GM21447 (cell line): ENCODE data around the gene ADAMTS20.
"Not testable (repeated sequence)": the region's sequence is repeated elsewhere in the genome, so short reads cannot be mapped to it uniquely, and the experiment has no call there.

Source experiments
- ATAC-seq: cut with Tn5 transposase; IDR thresholded peaks from one replicate; pipeline ENCODE4 v1.9.1; 2021; ENCODE audit not compliant: unreplicated experiment

Gene ADAMTS20

DNA sequence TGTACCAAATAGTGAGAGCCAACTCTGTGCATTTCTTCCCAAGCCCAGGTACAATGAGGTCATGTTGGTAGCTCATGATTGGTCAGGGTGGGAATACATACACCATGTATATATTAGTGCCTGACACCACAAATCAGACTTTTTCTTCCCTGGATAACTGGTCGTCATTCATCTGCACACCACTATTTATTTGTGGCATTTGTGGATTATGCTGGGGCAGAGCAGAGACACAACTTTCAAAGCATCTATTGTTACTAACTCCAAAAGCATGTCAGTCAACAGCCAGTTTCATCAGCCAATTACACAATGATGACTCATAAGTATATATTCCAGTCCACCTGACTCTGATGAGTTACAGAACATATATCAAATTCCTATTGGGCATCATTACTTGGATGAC is 181.7 kb downstream of the ADAMTS20 start:
- ATAC-seq: no peak

DNA sequence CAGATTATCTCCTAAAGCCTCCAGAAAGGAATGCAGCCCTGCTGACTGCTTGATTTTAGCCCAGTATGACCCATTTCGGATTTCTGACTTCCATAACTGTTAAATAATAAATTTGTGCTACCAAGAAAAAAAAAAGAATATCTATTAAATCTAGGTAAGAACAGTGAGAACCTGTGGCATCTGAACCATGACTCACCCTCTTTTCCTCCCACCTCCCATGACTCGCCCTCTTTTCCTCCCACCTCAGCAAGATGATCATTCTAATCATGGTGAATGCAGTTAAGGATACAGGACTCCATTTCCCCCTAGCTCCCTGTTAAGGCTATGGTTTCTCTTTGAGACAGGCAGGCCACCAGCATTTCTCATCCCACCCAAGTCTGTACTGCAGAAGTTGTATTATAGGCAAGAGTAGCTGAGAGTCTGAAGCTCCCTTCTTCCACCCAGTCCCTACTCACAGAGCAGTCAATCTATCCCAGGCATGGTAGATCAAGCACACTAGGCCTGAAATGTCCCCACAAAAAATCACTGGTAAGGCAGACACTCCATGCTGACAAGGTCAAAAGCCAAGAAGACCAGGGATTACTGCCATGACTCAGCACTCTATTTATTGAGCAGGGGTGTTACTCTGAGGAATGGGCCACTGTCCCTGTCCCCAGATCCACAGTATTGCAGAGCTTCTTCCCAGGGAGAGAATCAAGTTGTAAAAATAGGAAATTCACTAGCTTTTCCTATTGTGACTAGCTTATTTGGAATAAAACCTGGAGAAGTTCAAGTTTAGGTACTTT is 188.9 kb downstream of the ADAMTS20 start:
- ATAC-seq: no peak

DNA sequence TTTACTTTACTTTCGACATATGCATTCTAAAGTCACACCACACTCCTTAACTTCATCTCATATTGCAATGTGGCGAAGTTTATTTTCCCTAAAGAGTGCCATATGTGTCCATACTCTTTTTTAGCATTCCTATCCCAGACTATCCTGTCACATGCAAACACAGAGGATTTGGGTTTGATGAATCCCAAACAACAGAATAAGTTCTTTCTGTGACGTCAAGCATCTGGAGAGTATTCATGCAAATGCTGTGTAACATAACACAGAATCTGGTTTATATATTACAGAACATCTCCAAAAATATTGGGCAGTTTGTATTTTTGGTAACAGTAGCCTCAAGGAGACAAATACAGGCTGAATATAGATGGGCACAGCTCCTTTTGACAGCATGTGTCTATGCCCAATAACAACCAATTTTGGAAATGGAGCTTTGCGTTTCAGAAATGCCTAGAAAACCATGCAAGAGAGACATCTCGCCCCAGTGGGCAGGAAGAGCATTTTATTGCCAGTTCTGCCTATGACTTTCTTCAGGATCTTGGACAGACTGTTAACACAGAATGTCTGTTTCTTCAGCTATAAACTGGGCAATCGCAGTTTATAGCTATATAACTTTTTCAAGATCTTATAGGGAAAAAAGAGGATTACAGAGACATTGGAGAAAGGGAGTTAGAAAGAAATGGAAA is 190.8 kb downstream of the ADAMTS20 start:
- no peak for ATAC-seq

DNA sequence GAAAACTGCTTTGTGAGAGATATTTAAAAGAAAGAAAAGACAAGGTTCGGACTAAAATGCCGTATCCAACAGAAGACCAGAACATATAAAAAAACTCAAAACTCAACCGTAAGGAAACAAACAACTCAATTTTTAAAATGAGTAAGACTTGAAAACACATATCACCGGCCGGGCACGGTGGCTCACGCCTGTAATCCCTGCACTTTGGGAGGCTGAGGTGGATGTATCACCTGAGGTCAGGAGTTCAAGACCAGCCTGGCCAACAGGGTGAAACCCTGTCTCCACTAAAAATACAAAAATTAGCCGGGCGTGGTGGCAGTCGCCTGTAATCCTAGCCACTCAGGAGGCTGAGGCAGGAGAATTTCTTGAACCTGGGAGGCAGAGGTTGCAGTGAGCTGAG is 192.0 kb downstream of the ADAMTS20 start:
- not testable (repeated sequence) for ATAC-seq

DNA sequence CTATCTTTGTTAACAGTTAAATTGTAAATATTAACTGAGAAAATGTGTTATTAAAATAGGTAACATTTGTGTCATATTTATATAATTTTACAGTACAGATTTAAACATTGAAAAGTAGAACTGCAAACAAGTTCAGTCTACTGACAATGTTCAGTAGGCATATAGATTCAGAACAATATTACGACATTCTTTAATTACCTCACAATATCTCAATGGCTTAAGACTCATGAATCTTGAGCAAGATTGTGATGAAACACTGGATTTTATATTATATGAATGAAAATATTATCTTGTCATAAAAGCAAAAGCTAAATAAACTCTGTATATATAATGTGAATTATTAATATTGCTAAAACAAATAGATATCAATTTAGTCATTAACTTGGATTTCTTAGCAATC is 194.9 kb downstream of the ADAMTS20 start:
- ATAC-seq: no peak

DNA sequence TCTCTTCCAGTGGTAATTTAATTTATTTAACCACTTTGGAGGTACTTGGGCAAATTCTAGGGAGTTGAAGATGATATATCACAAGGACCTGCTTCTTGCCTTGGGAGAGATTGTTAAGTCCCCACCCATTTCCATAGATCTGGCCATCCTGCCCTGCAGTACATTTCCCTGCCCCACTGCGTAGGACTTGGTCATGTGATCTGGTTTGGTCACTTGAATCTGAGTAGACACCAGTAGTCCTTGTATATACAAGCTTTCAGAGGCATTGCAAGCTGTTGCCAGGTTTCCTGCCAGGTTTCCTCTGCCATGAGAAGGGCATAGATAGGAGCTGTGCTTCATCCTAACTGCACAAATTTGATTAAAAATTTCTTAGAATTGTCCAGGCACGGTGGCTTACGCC is 200.0 kb downstream of the ADAMTS20 start:
- no peak for ATAC-seq

DNA sequence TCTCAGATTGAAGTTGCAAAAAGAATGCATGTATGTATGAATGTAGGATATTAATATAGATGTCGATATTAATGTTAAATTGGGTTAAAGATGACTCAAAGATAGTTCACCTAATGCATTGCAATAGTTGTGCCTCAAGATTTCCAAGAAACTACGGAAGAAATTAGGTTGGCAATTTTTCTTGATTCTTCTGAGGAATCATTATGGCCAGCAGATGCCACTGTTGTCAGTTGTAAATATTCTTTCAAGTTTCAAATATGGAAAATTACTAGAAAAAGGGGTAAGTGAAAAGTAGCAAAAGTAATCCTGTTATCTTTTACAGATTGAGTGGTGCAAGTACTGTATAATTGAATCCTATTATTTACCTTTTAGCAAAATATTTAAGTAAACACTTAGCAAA is 202.1 kb downstream of the ADAMTS20 start:
- ATAC-seq: no peak

DNA sequence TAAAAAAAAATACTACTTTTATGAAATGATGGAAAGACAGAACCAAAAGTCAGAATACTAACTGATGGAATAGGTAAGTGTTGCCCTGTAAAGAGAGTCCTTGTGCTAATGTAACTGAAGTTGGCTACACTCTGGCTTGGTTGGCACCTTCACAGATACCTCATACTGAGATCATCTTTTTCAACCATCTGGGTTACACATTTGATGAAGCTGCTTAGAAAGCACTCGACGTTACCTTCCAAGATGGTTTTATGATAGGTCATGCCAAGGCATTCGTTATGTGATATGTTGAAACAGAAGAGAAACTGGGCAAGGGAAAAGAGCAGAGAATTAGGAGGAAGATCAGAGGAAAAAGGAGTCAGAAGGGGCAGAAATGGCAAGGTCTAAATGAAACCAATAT is 203.8 kb downstream of the ADAMTS20 start:
- ATAC-seq: no peak

DNA sequence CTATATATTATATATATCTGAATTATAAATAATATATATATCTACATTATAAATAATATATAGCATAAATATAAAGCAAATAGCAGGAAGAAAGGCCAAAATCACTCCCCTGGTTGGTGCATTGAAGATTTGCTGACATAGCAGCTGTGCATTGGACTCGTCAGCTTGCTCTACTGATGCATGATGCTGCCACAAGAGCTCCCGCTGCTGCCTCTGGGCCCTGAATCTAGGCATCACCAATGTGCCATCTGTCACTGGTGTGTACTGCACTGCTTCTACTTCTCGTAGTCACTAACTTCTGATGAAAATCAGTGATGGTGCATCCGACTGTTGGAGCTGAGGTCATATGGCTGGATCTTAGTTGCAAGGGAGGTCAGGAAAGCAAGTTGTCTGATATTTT is 205.0 kb downstream of the ADAMTS20 start:
- ATAC-seq: no peak

DNA sequence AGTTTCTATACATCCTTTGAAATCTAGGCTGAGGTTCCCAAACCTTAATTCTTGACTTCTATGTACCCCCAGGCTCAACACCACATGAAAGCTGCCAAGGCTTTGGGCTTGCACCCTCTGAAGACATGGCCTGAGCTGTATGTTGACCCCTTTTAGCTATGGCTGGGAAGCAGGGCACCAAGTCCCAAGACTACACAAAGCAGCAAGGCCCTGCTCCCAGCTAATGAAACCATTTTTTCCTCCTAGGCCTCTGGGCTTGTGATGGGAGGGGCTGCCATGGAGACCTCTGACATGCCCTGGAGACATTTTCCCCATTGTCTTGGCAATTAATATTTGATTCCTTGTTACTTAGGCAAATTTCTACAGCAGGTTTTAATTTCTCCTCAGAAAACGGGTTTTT is 207.0 kb downstream of the ADAMTS20 start:
- no peak for ATAC-seq

DNA sequence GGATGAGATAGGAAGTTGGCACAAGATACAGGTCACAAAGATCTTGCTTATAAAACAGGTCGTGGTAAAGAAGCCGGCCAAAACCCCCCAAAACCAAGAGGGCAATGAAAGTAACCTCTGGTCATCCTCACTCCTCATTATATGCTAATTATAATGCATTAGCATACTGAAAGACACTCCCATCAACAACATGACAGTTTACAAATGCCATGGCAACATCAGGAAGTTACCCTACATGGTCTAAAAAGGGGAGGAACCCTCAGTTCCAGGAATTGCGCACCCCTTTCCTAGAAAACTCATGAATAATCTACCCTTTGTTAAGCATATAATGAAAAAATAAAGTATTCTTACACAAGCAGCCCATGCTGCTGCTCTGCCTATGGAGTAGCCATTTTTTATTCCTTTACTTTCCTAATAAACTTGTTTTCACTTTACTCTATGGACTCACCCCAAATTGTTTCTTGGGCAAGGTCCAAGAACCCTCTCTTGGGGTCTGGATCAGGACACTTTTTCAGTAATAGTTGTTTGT is 210.2 kb downstream of the ADAMTS20 start:
- not testable (repeated sequence) for ATAC-seq

DNA sequence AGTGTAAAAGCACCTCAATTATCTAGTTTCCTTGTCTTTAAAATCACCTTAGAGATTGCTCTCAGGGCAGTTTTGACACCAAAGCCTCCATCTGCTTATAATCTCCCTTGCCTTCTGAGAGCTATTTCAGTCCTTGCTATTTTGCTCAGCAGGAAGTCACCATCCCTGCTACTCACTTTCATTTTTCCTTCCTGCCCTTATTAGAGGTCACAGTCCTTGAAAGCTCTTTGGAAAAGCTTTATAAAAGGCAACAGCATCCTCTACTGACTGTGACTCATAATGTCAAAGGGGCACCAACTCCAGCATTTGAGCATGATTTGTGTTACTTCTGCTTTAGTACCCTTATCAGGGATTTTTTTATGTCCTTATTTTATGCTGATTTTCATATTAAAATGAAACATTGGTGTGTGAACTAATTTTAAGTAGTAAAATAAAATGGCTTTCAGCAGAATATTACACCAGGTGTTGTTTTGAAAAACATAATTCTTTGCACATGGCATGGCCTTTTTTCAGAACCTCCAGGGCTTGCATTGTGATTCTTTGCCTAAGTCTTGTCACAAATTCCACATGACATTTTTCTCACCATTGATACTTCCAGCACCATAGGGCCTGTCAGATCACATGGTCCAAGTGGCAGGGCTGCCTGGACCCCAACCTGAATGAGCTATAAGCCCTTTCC is 213.0 kb downstream of the ADAMTS20 start:
- peak; percentile 64 for ATAC-seq

DNA sequence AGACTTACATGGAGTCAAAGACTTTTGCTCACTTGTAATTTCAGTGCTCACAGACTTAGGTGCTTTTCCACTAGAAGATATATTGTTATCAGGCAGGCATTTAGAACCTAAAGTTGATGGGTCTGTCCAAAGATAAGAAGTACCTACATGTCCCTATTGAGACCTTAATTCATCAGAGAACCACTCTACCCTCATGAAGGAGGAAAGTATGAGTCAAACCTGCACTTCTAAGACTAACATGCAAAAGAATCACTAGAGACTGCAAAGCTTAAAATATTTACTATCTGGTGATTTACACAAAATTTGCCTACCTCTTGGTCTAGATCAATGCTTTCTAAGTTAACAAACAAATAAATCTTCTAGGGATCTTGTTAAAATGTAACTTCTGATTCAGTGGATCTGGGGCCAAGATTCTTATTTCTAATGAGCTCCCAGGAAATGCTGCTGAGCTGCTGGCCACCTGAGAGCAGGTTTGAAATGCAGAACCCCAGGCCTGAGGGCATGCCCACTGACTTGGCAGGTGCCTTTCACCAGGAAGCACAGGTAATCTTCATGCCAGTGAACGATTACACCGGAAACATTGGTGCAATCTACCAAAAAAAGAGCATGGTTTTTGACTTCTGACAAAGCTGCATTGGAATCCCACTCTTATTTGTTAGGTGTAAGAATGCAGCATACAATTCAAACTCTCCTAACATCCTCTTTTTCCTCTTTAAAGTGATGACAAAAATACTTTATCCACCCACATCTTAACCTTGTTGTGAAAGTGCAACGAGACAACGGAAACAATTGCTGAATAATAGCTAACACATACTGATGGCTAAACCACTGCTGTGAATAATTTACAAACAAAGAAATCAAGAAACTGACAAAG is 214.2 kb downstream of the ADAMTS20 start:
- peak; percentile 59 for ATAC-seq

DNA sequence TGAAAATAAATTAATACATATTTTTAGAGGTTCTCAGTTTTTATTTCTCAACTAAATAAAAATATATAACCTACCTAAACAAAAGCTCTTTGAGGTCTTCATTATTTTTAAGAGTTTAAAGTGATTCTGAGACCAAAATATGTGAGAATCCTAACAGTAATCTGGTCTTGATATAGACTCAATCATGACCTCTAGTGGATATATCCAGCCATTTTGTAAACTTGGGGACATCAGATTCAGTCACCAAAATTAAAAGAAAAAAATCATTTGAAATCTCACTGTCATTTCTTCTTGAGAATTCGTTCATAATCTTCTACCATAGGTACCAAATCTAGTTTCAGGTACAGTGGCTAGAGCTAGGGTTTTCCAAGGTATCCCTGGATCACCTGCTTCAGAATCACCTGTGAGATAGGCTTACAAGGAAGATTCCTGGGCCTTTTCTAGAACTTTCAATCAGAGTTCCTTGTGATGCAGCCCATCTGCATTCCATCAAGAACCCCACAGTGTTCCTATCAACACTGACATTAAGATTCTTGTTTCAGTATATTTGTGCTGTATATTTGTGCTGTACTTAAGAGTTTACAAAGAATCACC is 214.9 kb downstream of the ADAMTS20 start:
- no peak for ATAC-seq

DNA sequence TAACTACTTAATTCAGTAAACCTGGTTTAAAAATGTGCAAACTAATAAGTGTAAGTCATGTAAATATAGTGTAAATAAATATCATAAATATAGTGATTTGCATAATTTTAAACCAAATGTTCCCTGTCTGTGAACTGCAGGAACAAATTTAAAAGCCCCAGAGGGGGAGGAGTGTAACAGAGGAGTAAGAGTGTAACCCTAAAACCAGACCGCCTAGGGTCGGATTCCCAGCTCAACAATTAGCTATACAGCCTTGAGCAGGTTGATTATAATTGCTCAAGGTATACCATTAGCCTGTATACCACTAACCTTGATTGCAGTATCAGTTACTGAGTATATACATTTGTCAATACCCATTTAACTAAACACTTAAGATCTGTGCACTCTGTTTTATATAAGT is 218.4 kb downstream of the ADAMTS20 start:
- ATAC-seq: no peak

DNA sequence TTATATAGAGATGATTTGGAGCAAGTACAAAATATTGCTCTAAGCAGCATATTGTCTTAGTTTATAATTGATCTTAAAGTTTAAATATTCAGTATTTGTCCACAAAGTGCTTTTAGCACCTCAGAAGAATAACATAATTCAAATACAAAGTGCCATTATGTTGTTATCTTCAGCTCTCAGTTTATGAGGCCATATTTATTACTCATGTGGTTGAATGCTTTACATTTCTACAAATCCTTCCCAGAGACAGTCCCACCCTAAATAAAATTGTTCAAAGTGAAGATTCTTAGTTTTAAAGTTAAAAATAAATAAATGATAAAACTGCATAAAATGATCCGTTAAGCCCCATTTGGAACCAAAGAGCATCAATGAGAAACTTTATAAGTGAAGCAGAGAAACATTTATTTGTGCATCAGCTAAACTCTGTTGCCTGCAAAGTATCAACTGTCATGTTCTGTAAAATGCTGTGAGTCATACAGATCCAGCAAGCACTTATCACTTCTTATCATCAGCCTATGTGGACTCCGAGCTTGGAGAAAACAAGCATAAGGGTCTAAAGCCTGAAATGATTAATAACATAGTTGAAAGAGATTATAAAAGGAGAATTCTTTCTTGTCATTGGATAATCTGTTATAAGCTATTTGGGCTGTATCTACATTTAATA is 218.9 kb downstream of the ADAMTS20 start:
- no peak for ATAC-seq

DNA sequence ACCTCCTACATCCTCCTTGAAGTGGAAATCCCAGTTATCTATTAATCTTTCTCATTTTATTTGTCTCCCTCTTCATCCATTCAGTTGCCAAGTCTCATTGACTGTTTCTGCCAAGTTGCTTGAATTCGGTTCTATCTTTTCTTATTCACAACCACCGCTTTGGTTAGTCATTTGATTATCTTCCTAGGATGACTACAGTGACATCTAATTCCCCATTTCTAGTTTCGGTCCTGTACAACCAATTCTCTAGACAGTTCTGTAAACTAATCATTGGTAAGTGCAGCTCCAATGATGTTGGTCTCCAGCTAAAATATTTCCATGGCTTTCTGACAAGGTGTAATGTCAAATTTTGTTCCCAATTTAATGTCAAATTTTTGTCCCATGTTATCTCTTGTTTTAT is 220.1 kb downstream of the ADAMTS20 start:
- ATAC-seq: no peak

DNA sequence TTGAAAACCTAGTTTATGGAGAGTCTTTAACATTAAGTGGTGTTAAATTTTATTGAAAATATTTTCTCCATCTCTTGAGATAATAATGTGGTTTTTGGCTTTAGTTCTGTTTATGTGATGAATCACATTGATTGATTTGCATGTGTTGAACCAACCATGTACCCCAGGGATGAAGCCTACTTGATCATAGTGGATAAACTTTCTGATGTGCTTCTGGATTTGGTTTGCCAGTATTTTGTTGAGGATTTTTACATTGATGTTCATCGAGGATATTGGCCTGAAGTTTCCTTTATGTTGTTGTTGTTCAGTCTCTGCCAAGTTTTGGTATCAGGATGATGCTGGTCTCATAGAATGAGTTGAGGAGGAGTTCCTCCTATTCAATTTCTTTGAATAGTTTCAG is 222.6 kb downstream of the ADAMTS20 start:
- ATAC-seq: no peak

DNA sequence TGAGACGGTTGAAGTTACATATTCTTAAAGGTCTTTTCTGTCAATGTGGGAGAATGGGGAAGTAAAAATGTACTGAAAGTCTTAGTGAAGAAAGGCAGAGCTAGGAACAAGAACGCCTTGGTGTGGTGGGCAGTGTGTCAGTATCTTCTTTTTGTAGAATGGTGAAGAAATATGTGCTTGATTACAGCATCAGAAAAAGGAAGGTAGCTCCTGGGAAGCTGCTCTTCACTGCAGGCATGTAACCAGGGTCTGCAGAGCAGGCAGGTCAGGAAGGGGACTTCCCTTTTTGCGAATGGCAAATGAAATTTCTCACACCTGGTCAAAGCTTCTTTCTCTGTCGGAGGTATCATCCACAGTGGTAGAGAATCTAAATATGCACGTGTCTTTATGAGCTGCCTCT is 226.2 kb downstream of the ADAMTS20 start:
- peak; percentile 46 for ATAC-seq

DNA sequence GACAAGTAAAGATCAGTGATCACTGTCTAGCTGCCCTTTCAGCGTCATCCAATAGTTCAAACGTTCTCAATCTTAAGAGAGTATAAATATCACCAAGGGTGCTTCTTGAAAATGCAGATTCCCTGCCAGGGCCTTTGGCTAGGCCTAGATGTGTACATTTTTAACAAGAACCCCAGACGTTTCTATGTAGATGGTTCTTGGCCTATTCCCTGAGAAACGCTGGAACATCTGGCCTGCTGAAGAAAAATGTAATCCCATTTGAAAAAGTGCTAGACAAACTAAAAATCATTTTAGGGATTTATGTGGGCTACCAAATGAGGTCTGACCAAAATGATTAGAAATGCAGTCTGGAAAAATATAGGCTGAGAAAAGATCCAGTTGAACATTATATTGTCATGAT is 231.7 kb downstream of the ADAMTS20 start:
- no peak for ATAC-seq
